Endothelial cell of umbilical vein (primary cell): ENCODE results near the gene TMEM8B. TPM values are rescaled to one million over a fixed set of nuclear protein-coding genes. Genes with fewer than 3 reads are reported as not detected.
A peak's percentile ranks its signal among the peaks of the same experiment; 100 is the strongest.

ENCODE experiments used
- BruUV-seq: library from RNA; stranded (reverse); fragments of 400-500 nt; replicated peaks from 2 replicates; lab custom pipeline; 2021; lab: Mats Ljungman, UMichigan
- CTCF ChIA-PET: fragments of 300-600, 350-600 bp; sonication (Branson Sonifier 250); formaldehyde crosslinking; loops from one replicate; lab custom pipeline; 2021; ENCODE audit warnings: antibody characterized with exemption, inconsistent platforms; lab: Charles Lee
- POLR2A ChIA-PET: fragments of 300-600, 350-600 bp; sonication (Branson Sonifier 250); formaldehyde crosslinking; loops from one replicate; lab custom pipeline; 2021; ENCODE audit warnings: antibody characterized with exemption, inconsistent platforms; lab: Charles Lee
- DNase-seq: peaks from one replicate; pipeline ENCODE4 v3.0.0-alpha.2; 2011; ENCODE audit warnings: low read depth, low spot score
- FAIRE-seq: peaks from 2 replicates; lab custom pipeline; 2011; peaks lifted over from hg19 to GRCh38; lab: Jason Lieb, UNC
- H2AFZ ChIP-seq: 2 replicates; pipeline ENCODE4 v1.6.0; 2012; ENCODE audit warnings: low read depth, low read length, control low read depth, inconsistent platforms
- H3K27ac ChIP-seq: 2 replicates; pipeline ENCODE4 v1.5.1; 2011; ENCODE audit warnings: low read depth, mild to moderate bottlenecking, control low read depth, low read length, moderate library complexity; ENCODE audit not compliant: insufficient read depth
- H3K27me3 ChIP-seq, 2 experiments: 2 replicates each; pipeline versions ENCODE4 v1.6.0 to v1.6.1; 2011; ENCODE audit warnings: low read length in 2 of 2, mixed read lengths in 1 of 2; ENCODE audit not compliant: control insufficient read depth in 2 of 2, insufficient read depth in 2 of 2
- H3K36me3 ChIP-seq, 2 experiments: 2 replicates in 1 of 2; 3 replicates in 1 of 2; pipeline ENCODE4 v1.5.1; 2011; ENCODE audit warnings: low read length in 2 of 2, mild to moderate bottlenecking in 1 of 2, moderate library complexity in 1 of 2; ENCODE audit not compliant: control insufficient read depth in 2 of 2, insufficient read depth in 2 of 2; ENCODE audit errors: extremely low read depth in 1 of 2
- H3K4me1 ChIP-seq: 3 replicates; pipeline ENCODE4 v1.5.1; 2011; ENCODE audit warnings: mild to moderate bottlenecking, low read length; ENCODE audit not compliant: control insufficient read depth, insufficient read depth; ENCODE audit errors: extremely low read depth
- H3K4me2 ChIP-seq: 2 replicates; pipeline ENCODE4 v1.6.1; 2011; ENCODE audit warnings: low read length, control low read depth, mixed read lengths; ENCODE audit not compliant: insufficient read depth
- H3K4me3 ChIP-seq, 3 experiments: fragments of 200-600 bp in 1 of 3; sonication (generic), shearing (Covaris generic) in 1 of 3; replicated peaks in 1 of 3; 2 replicates each; pipeline ENCODE4 v1.5.1; 2011 to 2016; ENCODE audit warnings: control low read depth in 3 of 3, low read length in 3 of 3, mild to moderate bottlenecking in 2 of 3, inconsistent platforms in 1 of 3, low read depth in 1 of 3, moderate library complexity in 1 of 3; ENCODE audit not compliant: insufficient read depth in 1 of 3
- H3K79me2 ChIP-seq: 2 replicates; pipeline ENCODE4 v1.6.0; 2012; ENCODE audit warnings: low read length, inconsistent platforms; ENCODE audit not compliant: control insufficient read depth, insufficient read depth
- H3K9ac ChIP-seq: replicated peaks from 2 replicates; pipeline ENCODE3; 2011; ENCODE audit warnings: low read length, control low read depth; ENCODE audit not compliant: insufficient read depth; ENCODE audit errors: extremely low read depth
- H3K9me1 ChIP-seq: replicated peaks from 3 replicates; pipeline ENCODE4 v1.6.0; 2011; ENCODE audit warnings: mild to moderate bottlenecking, low read length; ENCODE audit not compliant: control insufficient read depth, insufficient read depth; ENCODE audit errors: extremely low read depth
- H3K9me3 ChIP-seq: replicated peaks from 2 replicates; pipeline ENCODE4 v1.5.1; 2012; ENCODE audit warnings: low read length, inconsistent platforms; ENCODE audit not compliant: control insufficient read depth, insufficient read depth
- H4K20me1 ChIP-seq: replicated peaks from 2 replicates; pipeline ENCODE3; 2011; ENCODE audit warnings: mild to moderate bottlenecking, low read length; ENCODE audit not compliant: control insufficient read depth, insufficient read depth; ENCODE audit errors: extremely low read depth
- EZH2 ChIP-seq: IDR thresholded peaks from 2 replicates; pipeline ENCODE4 v1.6.1; 2012; ENCODE audit warnings: borderline replicate concordance, low read depth, mild to moderate bottlenecking, moderate library complexity, low read length, inconsistent platforms; ENCODE audit not compliant: severe bottlenecking
- FOS ChIP-seq: IDR thresholded peaks from 2 replicates; pipeline ENCODE4 v1.6.1; 2011; ENCODE audit warnings: mild to moderate bottlenecking, low read length, moderate library complexity, borderline replicate concordance; ENCODE audit not compliant: insufficient read depth
- dilution Hi-C: fragments of 300-500 bp; cut with MboI; formaldehyde crosslinking; loops from one replicate; pipeline ENCODE4 v1.15.0; 2019; ENCODE audit warnings: low sequenced_read_pairs; ENCODE audit not compliant: extremely low pct_ligation_motif_present
- intact Hi-C: fragments of 100-400 bp; cut with micrococcal nuclease; formaldehyde crosslinking; loops from one replicate; pipeline ENCODE4 v1.10.0; 2022
- polyA plus RNA-seq, 4 experiments: library from polyadenylated mRNA; depleted of rRNA in 3 of 4; stranded (reverse) in 3 of 4; unstranded in 1 of 4; fragments of >200 nt; gene quantifications; 2 replicates each; pipeline versions ENCODE4 v1.2.1 to v1.2.3, GENCODE V29; 2011 to 2012; ENCODE audit warnings: missing spikeins in 1 of 4
- total RNA-seq: library from RNA; stranded (reverse); gene quantifications from 2 replicates; pipeline ENCODE4 v1.2.3, GENCODE V29; 2021
- TF ChIP-seq, protein P1 (sequence below), 2 donors: IDR thresholded peaks; 1 replicate in 1 of 2; 2 replicates in 1 of 2; pipeline ENCODE4 v1.5.1; 2011; ENCODE audit warnings: low read length in 2 of 2, mild to moderate bottlenecking in 2 of 2, moderate library complexity in 2 of 2, control low read depth in 1 of 2, inconsistent platforms in 1 of 2, low read depth in 1 of 2; ENCODE audit not compliant: insufficient read depth in 1 of 2; ENCODE audit errors: extremely low read depth in 1 of 2

Gene TMEM8B
- total and polyA plus RNA-seq, 2 donors (not counting 3 experiments of a cell fraction or from before 2014, with no cell fraction given), result 2.5 to 3.6 TPM

DNA sequence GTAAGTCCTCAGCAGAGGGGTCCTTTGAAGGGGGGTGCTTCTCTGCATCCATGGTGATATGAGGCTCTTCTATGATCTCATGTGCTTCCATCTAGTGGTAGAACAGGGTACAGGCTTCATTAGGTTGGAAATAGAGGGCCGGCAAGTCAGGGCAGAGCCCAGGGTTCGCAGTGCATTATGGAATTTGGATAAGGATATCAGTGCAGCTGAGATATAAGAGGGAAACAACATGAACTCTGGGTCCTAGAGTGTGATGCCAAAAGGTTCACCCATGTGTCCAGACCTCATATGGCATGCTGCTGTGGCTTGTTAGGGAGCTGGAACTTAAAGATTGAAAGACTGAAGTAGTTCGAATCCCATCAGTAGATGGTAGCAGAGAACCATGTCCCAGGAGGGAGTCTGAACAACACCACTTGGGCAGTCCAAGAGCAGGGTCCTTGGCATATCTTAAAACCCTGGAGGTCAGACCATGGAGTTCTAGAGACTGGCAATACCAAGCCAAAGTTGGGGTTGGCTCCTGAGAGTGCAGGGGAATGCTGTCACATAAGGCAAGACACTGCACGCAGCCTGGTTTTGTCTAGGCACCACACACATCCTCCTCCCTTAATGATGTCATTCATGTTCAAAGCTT, 2.8 kb upstream of the TMEM8B start:
- BruUV-seq, result no TSS peak
- H3K4me2 ChIP-seq, result no peak overlapping the region

More for the DNA sequence above, 2.8 kb upstream of the TMEM8B start:
- peak; percentile 97 for FAIRE-seq
- TF ChIP-seq, protein P1, sequence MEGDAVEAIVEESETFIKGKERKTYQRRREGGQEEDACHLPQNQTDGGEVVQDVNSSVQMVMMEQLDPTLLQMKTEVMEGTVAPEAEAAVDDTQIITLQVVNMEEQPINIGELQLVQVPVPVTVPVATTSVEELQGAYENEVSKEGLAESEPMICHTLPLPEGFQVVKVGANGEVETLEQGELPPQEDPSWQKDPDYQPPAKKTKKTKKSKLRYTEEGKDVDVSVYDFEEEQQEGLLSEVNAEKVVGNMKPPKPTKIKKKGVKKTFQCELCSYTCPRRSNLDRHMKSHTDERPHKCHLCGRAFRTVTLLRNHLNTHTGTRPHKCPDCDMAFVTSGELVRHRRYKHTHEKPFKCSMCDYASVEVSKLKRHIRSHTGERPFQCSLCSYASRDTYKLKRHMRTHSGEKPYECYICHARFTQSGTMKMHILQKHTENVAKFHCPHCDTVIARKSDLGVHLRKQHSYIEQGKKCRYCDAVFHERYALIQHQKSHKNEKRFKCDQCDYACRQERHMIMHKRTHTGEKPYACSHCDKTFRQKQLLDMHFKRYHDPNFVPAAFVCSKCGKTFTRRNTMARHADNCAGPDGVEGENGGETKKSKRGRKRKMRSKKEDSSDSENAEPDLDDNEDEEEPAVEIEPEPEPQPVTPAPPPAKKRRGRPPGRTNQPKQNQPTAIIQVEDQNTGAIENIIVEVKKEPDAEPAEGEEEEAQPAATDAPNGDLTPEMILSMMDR (IDR thresholded peaks at IDR 0.05; ENCODE audit: extremely low read depth in 1 of 2, insufficient read depth in 1 of 2, low read depth in 1 of 2, low read length in 2 of 2), result peak; percentile 72 to 90
- TF ChIP-seq EZH2 (no peak), FOS (no peak)
- Histone ChIP-seq H3K4me1 (peaks cover 9% of the 10 kb centered on the region), H3K4me3 (no peak overlapping the region), H3K27me3 (no peaks in the 10 kb centered on the region), H3K9me1 (no peaks in the 10 kb centered on the region), H4K20me1 (no peaks in the 10 kb centered on the region), H3K36me3 (no peaks in the 10 kb centered on the region), H3K27ac (no peak overlapping the region), H2AFZ (peak overlapping the region; percentile 68), H3K9ac (no peak overlapping the region), H3K79me2 (no peaks in the 10 kb centered on the region), H3K9me3 (no peaks in the 10 kb centered on the region)
- DNase-seq, result peak; percentile 85
- CTCF ChIA-PET, result interaction anchor here (0.6 to 7.6 kb wide), 67 partner anchors 8 to 341 kb away, joined by 3 to 277 read pairs (median 5); partner anchors contain the start of genes CREB3, GBA2, HINT2 and HRCT1
- dilution Hi-C loops, result no loop called here
- POLR2A ChIA-PET, result no interaction called here
- intact Hi-C loops, result loop anchor here (1.0 to 5.0 kb wide), 7 partner anchors 11 to 121 kb away; partner anchors contain the start of genes CREB3, HINT2 and TLN1
